NCI-H2081 (cell line): ENCODE data around the gene CEP63.
A peak's percentile ranks its signal among the peaks of the same experiment; 100 is the strongest.
"Not testable (repeated sequence)": the region's sequence is repeated elsewhere in the genome, so short reads cannot be mapped to it uniquely, and the experiment has no call there.

Experiments used
- DNase-seq, 2 experiments: peaks; one replicate each; lab custom pipeline; 2025; lab: John Stamatoyannopoulos, UW

Gene CEP63

GRCh38 chr3:134576426-134576825 is 90.6 kb downstream of the CEP63 start:
- DNase-seq, result no peak

- no peak for DNase-seq
These were observed 91.0 kb downstream of the CEP63 start for GRCh38 chr3:134576831-134577230.

GRCh38 chr3:134579141-134579665 is 93.3 kb downstream of the CEP63 start:
- no peak for DNase-seq

GRCh38 chr3:134590766-134591165 is 104.9 kb downstream of the CEP63 start:
- DNase-seq, result no peak

GRCh38 chr3:134592806-134593205 is 106.9 kb downstream of the CEP63 start:
- DNase-seq, result no peak

- DNase-seq, result peak; percentile 73 to 89
These were observed 108.5 kb downstream of the CEP63 start for GRCh38 chr3:134594331-134594741.

- not testable (repeated sequence) for DNase-seq
These were observed 109.1 kb downstream of the CEP63 start for GRCh38 chr3:134594986-134595385.

GRCh38 chr3:134597390-134597970 is 111.6 kb downstream of the CEP63 start:
- no peak for DNase-seq

- DNase-seq, result no peak
These were observed 113.1 kb downstream of the CEP63 start for GRCh38 chr3:134598763-134599545.

GRCh38 chr3:134600206-134600605 is 114.3 kb downstream of the CEP63 start:
- DNase-seq, result no peak

GRCh38 chr3:134600685-134601463 is 115.0 kb downstream of the CEP63 start:
- DNase-seq, result peak; percentile 74 to 81

- peak; percentile 30 to 37 for DNase-seq
These were observed 115.9 kb downstream of the CEP63 start for GRCh38 chr3:134601539-134602439.

GRCh38 chr3:134602440-134602814 is 116.6 kb downstream of the CEP63 start:
- no peak for DNase-seq

GRCh38 chr3:134603480-134603879 is 117.6 kb downstream of the CEP63 start:
- no peak for DNase-seq

GRCh38 chr3:134603956-134604355 is 118.1 kb downstream of the CEP63 start:
- DNase-seq, result no peak

GRCh38 chr3:134605556-134605955 is 119.7 kb downstream of the CEP63 start:
- no peak for DNase-seq

GRCh38 chr3:134606033-134607025 is 120.5 kb downstream of the CEP63 start:
- DNase-seq, result no peak

- DNase-seq, result no peak
These were observed 121.5 kb downstream of the CEP63 start for GRCh38 chr3:134607054-134608022.
